Right lobe of liver (tissue), 6 donors: Measurements from ENCODE around the gene FZD8. TPM values are rescaled to one million over a fixed set of nuclear protein-coding genes. Genes with fewer than 3 reads are reported as not detected.

ENCODE experiments used
- ATAC-seq, 4 donors: fragments of 200-7000 bp; cut with Tn5 transposase; one replicate each; pipeline ENCODE4 v1.9.1; 2020; ENCODE audit warnings: mild to moderate bottlenecking in 4 of 4, moderate library complexity in 4 of 4
- DNase-seq, 3 donors: peaks; one replicate each; pipeline ENCODE4 v3.0.0-alpha.2; 2020
- H3K27ac ChIP-seq, 3 donors: fragments of 200-600 bp; one replicate each; pipeline ENCODE4 v1.8.0; 2022
- H3K27me3 ChIP-seq, 2 donors: fragments of 200-600 bp; one replicate each; pipeline ENCODE4 v1.8.0; 2022
- H3K36me3 ChIP-seq, 4 donors: fragments of 200-600 bp; sonication (generic) in 1 of 4; one replicate each; pipeline versions ENCODE4 v1.5.1 to v1.8.0; 2017 to 2022; ENCODE audit warnings: control low read depth in 1 of 4
- H3K4me1 ChIP-seq, 4 donors: fragments of 200-600 bp; sonication (generic) in 1 of 4; one replicate each; pipeline versions ENCODE4 v1.5.1 to v1.8.0; 2017 to 2022; ENCODE audit warnings: control low read depth in 1 of 4
- H3K4me3 ChIP-seq, 3 donors: fragments of 200-600 bp; one replicate each; pipeline ENCODE4 v1.8.0; 2022
- H3K9me3 ChIP-seq, 4 donors: fragments of 200-600 bp; sonication (generic) in 1 of 4; one replicate each; pipeline versions ENCODE4 v1.5.1 to v1.8.0; 2017 to 2022; ENCODE audit warnings: control low read depth in 1 of 4
- POLR2A ChIP-seq: fragments of 450-650 bp; IDR thresholded peaks from one replicate; pipeline ENCODE4 v1.6.1; 2017; ENCODE audit warnings: antibody characterized with exemption, mild to moderate bottlenecking
- WGBS: methylation state at CpG from one replicate; pipeline ENCODE4 v1.1.6; 2018; ENCODE audit warnings: low coverage, low lambda C conversion rate; ENCODE audit not compliant: insufficient coverage; ENCODE audit errors: missing lambda C conversion rate; 5-methylcytosine and 5-hydroxymethylcytosine counted together
- intact Hi-C, 2 donors: fragments of 100-400 bp; cut with DNase I; formaldehyde crosslinking; loops; one replicate each; pipeline versions ENCODE4 v1.11.2 to v1.14.1; 2022
- total RNA-seq, 6 experiments: library from RNA; depleted of rRNA in 2 of 6; stranded (reverse); fragments of >200 nt in 2 of 6; fragmentation: NEBNext Ultra II Directional in 3 of 6; extraction: Animal tissue kit (Norgen Biotek cat#: 25700) in 3 of 6; gene quantifications; one replicate each; pipeline versions ENCODE4 v1.1.0 to v1.2.4, GENCODE V29; 2016 to 2023
- TF ChIP-seq, protein P1 (sequence below), 4 donors: fragments of 200-600 bp in 3 of 4; fragments of 450-650 bp in 1 of 4; IDR thresholded peaks; one replicate each; pipeline versions ENCODE4 v1.5.1 to v1.8.0; 2016 to 2022; ENCODE audit warnings: antibody characterized with exemption in 4 of 4, mild to moderate bottlenecking in 2 of 4
- donor health status: DM: no; HTN: yes; CAD: no.
- donor health status: DM: no; HTN: no; CAD: no.
- donor health status: DM: no; HTN: no; CAD: no.
- donor health status: DM: no; HTN: yes; CAD: no.
- donor health status: DM: no; HTN: yes; CAD: no.

Gene FZD8
- total RNA-seq, 6 experiments from 2014 or later: 2.3 to 4.6 (median 3.8) TPM

DNA sequence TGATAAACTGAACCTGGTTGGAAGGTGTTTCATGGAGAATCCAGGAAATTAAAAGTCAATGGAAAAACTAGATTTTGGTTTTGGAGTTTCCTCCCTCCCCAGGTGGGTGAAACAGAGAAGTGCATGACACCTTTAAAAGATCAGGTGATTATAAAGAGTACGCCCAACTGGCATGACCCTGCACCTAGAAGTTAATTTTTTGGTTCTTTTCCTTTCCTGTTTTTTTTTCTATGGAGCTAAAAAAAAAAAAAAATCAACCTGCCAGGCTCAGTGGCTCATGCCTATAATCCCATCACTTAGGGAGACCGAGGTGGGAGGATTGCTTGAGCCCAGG, 29.0 kb downstream of the FZD8 start:
- peak in 2 of 4 donors; percentile 51 to 73 for ATAC-seq

GRCh38 chr10:35612385-35613106, 29.6 kb downstream of the FZD8 start:
- WGBS: 20% methylated on average over 6 of the region's 6 CpGs
- peak overlapping the region in 1 of 3 donors; percentile 51 for H3K27ac ChIP-seq
- DNase-seq: no peak
- TF ChIP-seq POLR2A: no peak
- TF ChIP-seq, protein P1, sequence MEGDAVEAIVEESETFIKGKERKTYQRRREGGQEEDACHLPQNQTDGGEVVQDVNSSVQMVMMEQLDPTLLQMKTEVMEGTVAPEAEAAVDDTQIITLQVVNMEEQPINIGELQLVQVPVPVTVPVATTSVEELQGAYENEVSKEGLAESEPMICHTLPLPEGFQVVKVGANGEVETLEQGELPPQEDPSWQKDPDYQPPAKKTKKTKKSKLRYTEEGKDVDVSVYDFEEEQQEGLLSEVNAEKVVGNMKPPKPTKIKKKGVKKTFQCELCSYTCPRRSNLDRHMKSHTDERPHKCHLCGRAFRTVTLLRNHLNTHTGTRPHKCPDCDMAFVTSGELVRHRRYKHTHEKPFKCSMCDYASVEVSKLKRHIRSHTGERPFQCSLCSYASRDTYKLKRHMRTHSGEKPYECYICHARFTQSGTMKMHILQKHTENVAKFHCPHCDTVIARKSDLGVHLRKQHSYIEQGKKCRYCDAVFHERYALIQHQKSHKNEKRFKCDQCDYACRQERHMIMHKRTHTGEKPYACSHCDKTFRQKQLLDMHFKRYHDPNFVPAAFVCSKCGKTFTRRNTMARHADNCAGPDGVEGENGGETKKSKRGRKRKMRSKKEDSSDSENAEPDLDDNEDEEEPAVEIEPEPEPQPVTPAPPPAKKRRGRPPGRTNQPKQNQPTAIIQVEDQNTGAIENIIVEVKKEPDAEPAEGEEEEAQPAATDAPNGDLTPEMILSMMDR (IDR thresholded peaks at IDR 0.05): no peak
- no peaks in the 10 kb centered on the region for H3K36me3 ChIP-seq
- no peak overlapping the region for H3K4me3 ChIP-seq
- peaks cover 0 to 18% (median 0%) of the 10 kb centered on the region in 4 donors for H3K4me1 ChIP-seq
- no peaks in the 10 kb centered on the region for H3K9me3 ChIP-seq
- peaks cover 0 to 5% of the 10 kb centered on the region in 2 donors for H3K27me3 ChIP-seq
- ATAC-seq: peak; percentile 81 to 92 (median 86)
- intact Hi-C loops: no loop called here

More for the DNA sequence above, 29.0 kb downstream of the FZD8 start:
- intact Hi-C loops: no loop called here
- TF ChIP-seq POLR2A: no peak
- TF ChIP-seq, protein P1 (IDR thresholded peaks at IDR 0.05): no peak
- 24% methylated on average over 2 of the region's 2 CpGs for WGBS
- DNase-seq: no peak
- Histone ChIP-seq H3K4me3 (no peak overlapping the region), H3K36me3 (no peaks in the 10 kb centered on the region), H3K4me1 (peaks cover 0 to 18% (median 0%) of the 10 kb centered on the region in 4 donors), H3K9me3 (no peaks in the 10 kb centered on the region), H3K27me3 (peaks cover 0 to 5% of the 10 kb centered on the region in 2 donors), H3K27ac (peak overlapping the region in 1 of 3 donors; percentile 27)

DNA sequence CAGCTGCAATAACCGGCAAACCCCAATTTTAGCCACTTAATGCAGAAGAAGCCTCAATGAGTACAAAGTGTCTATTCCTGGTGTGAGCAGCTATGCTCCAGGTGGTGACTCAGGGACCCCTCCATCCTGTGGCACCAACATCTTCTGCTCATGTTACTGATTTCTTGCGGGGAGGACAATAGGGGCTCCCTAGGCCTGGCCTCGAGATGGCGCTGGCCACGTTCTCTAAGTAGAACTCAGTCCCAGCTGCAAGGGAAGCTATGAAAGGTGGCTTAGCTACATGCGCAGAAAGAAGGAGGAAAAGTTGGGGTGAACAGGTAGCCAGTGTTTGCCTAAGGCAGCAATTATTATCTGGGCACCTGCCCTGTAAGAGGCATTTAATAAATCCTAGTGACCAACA, 30.3 kb downstream of the FZD8 start:
- ATAC-seq (no peak), DNase-seq (no peak)
- Histone ChIP-seq H3K4me3 (no peak overlapping the region), H3K9me3 (no peaks in the 10 kb centered on the region), H3K36me3 (no peaks in the 10 kb centered on the region), H3K4me1 (peaks cover 0 to 18% (median 0%) of the 10 kb centered on the region in 4 donors), H3K27ac (peak overlapping the region in 1 of 3 donors; percentile 51), H3K27me3 (peaks cover 0 to 5% of the 10 kb centered on the region in 2 donors)
- intact Hi-C loops: no loop called here
- TF ChIP-seq, protein P1 (IDR thresholded peaks at IDR 0.05): no peak
- no peak for TF ChIP-seq POLR2A
- 60% methylated on average over 1 of the region's 6 CpGs for WGBS

DNA sequence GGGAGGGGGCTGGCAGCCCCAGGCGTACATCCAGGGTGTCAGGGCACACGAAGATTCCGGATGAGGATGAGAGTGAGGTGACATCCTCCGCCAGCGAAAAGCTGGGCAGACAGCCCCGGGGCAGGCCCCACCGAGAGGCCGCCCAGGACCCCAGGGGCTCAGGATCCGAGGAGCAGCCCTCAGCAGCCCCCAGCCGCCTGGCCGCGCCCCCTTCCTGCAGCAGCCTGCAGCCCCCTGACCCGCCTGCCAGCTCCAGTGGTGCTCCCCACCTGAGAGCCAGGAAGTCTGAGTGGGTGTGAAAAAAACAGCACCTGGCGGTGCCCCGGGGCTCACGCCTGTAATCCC, 33.8 kb downstream of the FZD8 start:
- no CpG with 5 or more reads among the region's 16 CpGs for WGBS
- DNase-seq (no peak), ATAC-seq (no peak)
- H3K4me3 ChIP-seq: no peak overlapping the region
- H3K36me3 ChIP-seq: no peaks in the 10 kb centered on the region
- intact Hi-C loops: no loop called here
- TF ChIP-seq, protein P1 (IDR thresholded peaks at IDR 0.05): no peak
- no peak for TF ChIP-seq POLR2A
- no peak overlapping the region for H3K27ac ChIP-seq
- H3K9me3 ChIP-seq: no peaks in the 10 kb centered on the region
- H3K4me1 ChIP-seq: peaks cover 0 to 13% (median 0%) of the 10 kb centered on the region in 4 donors
- H3K27me3 ChIP-seq: peaks cover 0 to 5% of the 10 kb centered on the region in 2 donors
